WTC11 (cell line): ENCODE data around the gene MYO18A. TPM values are rescaled to one million over a fixed set of nuclear protein-coding genes. Genes with fewer than 3 reads are reported as not detected.
A peak's percentile ranks its signal among the peaks of the same experiment; 100 is the strongest.

Source experiments
- ATAC-seq: fragments of 200-7000 bp; cut with Tn5 transposase; 2 replicates; pipeline ENCODE4 v1.10.0; 2021; ENCODE audit warnings: mild to moderate bottlenecking, moderate library complexity
- CTCF ChIA-PET: fragments of 300-600 bp; sonication (Branson Sonifier 250); formaldehyde crosslinking; loops from one replicate; lab custom pipeline; 2021; ENCODE audit warnings: antibody characterized with exemption; lab: Charles Lee
- POLR2A ChIA-PET: fragments of 350-600 bp; sonication (Branson Sonifier 250); formaldehyde crosslinking; loops from one replicate; lab custom pipeline; 2021; ENCODE audit warnings: antibody characterized with exemption; lab: Charles Lee
- DNase-seq: peaks from one replicate; pipeline ENCODE4 v3.0.0; 2021; ENCODE audit warnings: low spot score
- H3K27ac Mint-ChIP-seq: 2 replicates; pipeline ENCODE4 v1.8.0; 2021; ENCODE audit warnings: mixed read lengths
- H3K27me3 Mint-ChIP-seq: 2 replicates; pipeline ENCODE4 v1.8.0; 2021; ENCODE audit warnings: low read depth, mild to moderate bottlenecking, moderate library complexity, mixed read lengths
- H3K36me3 Mint-ChIP-seq: 2 replicates; pipeline ENCODE4 v1.8.0; 2021; ENCODE audit warnings: mixed read lengths
- H3K4me1 Mint-ChIP-seq: 2 replicates; pipeline ENCODE4 v1.8.0; 2022; ENCODE audit warnings: mixed read lengths
- H3K4me3 Mint-ChIP-seq: 2 replicates; pipeline ENCODE4 v1.8.0; 2021; ENCODE audit warnings: mild to moderate bottlenecking, moderate library complexity, mixed read lengths
- H3K9me3 Mint-ChIP-seq: 2 replicates; pipeline ENCODE4 v1.8.0; 2021; ENCODE audit warnings: mixed read lengths
- AR ChIP-seq: fragments of 250-450 bp; sonication (Bioruptor Pico); IDR thresholded peaks from 2 replicates; pipeline ENCODE4 v1.9.0; 2021; ENCODE audit warnings: mild to moderate bottlenecking
- ATF2 ChIP-seq: sonication (generic); formaldehyde crosslinking; IDR thresholded peaks from 2 replicates; pipeline ENCODE4 v1.8.1; 2022; ENCODE audit warnings: low read depth, missing genetic modification reagents, borderline replicate concordance
- CDX4 ChIP-seq: fragments of 250-450 bp; sonication (Bioruptor Pico); IDR thresholded peaks from 2 replicates; pipeline ENCODE4 v1.9.0; 2021; ENCODE audit warnings: moderate library complexity, mild to moderate bottlenecking, inconsistent platforms, borderline replicate concordance
- E2F4 ChIP-seq: sonication (generic); formaldehyde crosslinking; IDR thresholded peaks from 2 replicates; pipeline ENCODE4 v1.8.1; 2022; ENCODE audit warnings: low read depth, mild to moderate bottlenecking, moderate library complexity, missing genetic modification reagents, borderline replicate concordance
- FOXJ3 ChIP-seq: sonication (generic); formaldehyde crosslinking; IDR thresholded peaks from 2 replicates; pipeline ENCODE4 v1.9.0; 2021; ENCODE audit warnings: missing genetic modification reagents, mild to moderate bottlenecking, borderline replicate concordance
- GTF2I ChIP-seq: fragments of 250-450 bp; sonication (Bioruptor Pico); conservative IDR thresholded peaks from 2 replicates; pipeline ENCODE4 v1.4.0; 2021; ENCODE audit warnings: mild to moderate bottlenecking
- JAZF1 ChIP-seq: fragments of 250-450 bp; sonication (Bioruptor Pico); IDR thresholded peaks from 2 replicates; pipeline ENCODE4 v1.9.0; 2021; ENCODE audit warnings: moderate library complexity, mild to moderate bottlenecking, inconsistent platforms
- MYBL2 ChIP-seq: sonication (generic); formaldehyde crosslinking; IDR thresholded peaks from 2 replicates; pipeline ENCODE4 v1.8.1; 2023; ENCODE audit warnings: mild to moderate bottlenecking, moderate library complexity, missing genetic modification reagents
- NR3C1 ChIP-seq: sonication (generic); formaldehyde crosslinking; conservative IDR thresholded peaks from 2 replicates; pipeline ENCODE4 v1.8.1; 2023; ENCODE audit warnings: low read depth, mild to moderate bottlenecking, missing genetic modification reagents
- PRDM15 ChIP-seq: sonication (generic); formaldehyde crosslinking; IDR thresholded peaks from 2 replicates; pipeline ENCODE4 v1.8.0; 2022; ENCODE audit warnings: missing genetic modification reagents
- PREB ChIP-seq: sonication (generic); formaldehyde crosslinking; IDR thresholded peaks from 2 replicates; pipeline ENCODE4 v1.8.1; 2022; ENCODE audit warnings: mild to moderate bottlenecking, missing genetic modification reagents, moderate library complexity, borderline replicate concordance
- PRRX2 ChIP-seq: fragments of 250-450 bp; sonication (Bioruptor Pico); IDR thresholded peaks from 2 replicates; pipeline ENCODE4 v1.8.0; 2021; ENCODE audit warnings: mild to moderate bottlenecking
- RORB ChIP-seq: fragments of 250-450 bp; sonication (Bioruptor Pico); IDR thresholded peaks from 2 replicates; pipeline ENCODE4 v1.9.0; 2021; ENCODE audit warnings: mild to moderate bottlenecking
- STAT6 ChIP-seq: sonication (generic); formaldehyde crosslinking; conservative IDR thresholded peaks from 2 replicates; pipeline ENCODE4 v1.8.1; 2023; ENCODE audit warnings: mild to moderate bottlenecking, low read depth, missing genetic modification reagents, moderate library complexity
- ZNF281 ChIP-seq: sonication (generic); formaldehyde crosslinking; IDR thresholded peaks from 2 replicates; pipeline ENCODE4 v1.8.0; 2023; ENCODE audit warnings: mild to moderate bottlenecking, missing genetic modification reagents
- ZNF416 ChIP-seq: fragments of 250-450 bp; sonication (Bioruptor Pico); IDR thresholded peaks from 2 replicates; pipeline ENCODE4 v1.9.0; 2021; ENCODE audit warnings: mild to moderate bottlenecking, inconsistent platforms
- ZNF423 ChIP-seq: fragments of 250-450 bp; sonication (Bioruptor Pico); IDR thresholded peaks from 2 replicates; pipeline ENCODE4 v2.1.2; 2022; ENCODE audit warnings: mild to moderate bottlenecking, moderate library complexity
- total RNA-seq: library from RNA; stranded (reverse); gene quantifications from 3 replicates; pipeline ENCODE4 v1.2.3, GENCODE V29; 2021

MYO18A gene
- total RNA-seq, 1 experiment from 2014 or later, result 54.9 TPM

- TF ChIP-seq PRRX2 (CRISPR knock-in tag) (no peak), ATF2 (no peak), RORB (CRISPR knock-in tag) (no peak), PREB (CRISPR knock-in tag) (no peak), STAT6 (CRISPR knock-in tag) (no peak), JAZF1 (no peak), FOXJ3 (no peak), PRDM15 (CRISPR knock-in tag) (no peak), ZNF423 (CRISPR knock-in tag) (no peak), NR3C1 (no peak), CDX4 (CRISPR knock-in tag) (no peak)
Measured at GRCh38 chr17:29108823-29109476, 71.2 kb downstream of the MYO18A start (continued).

- no peak for ATAC-seq
- H3K27ac Mint-ChIP-seq, result peak overlapping the region; percentile 57
- H3K27me3 Mint-ChIP-seq, result no peaks in the 10 kb centered on the region
- H3K9me3 Mint-ChIP-seq, result no peaks in the 10 kb centered on the region
- H3K36me3 Mint-ChIP-seq, result peaks cover 16% of the 10 kb centered on the region
- POLR2A ChIA-PET, result interaction anchor here (0.7 kb wide), 1 partner anchor 21 kb away, joined by 3 read pairs; no protein-coding TSS in a partner anchor
- peaks cover 19% of the 10 kb centered on the region for H3K4me1 Mint-ChIP-seq
- CTCF ChIA-PET, result interaction anchor here (1.2 to 14.7 kb wide), 2 partner anchors 16 to 149 kb away, joined by 5 to 762 read pairs; partner anchors contain the start of gene PHF12
- DNase-seq, result no peak
- H3K4me3 Mint-ChIP-seq, result no peak overlapping the region
- no peak for TF ChIP-seq ZNF416 (CRISPR knock-in tag)
- no peak for TF ChIP-seq AR (CRISPR knock-in tag)
- no peak for TF ChIP-seq GTF2I (CRISPR knock-in tag)
- TF ChIP-seq E2F4 (CRISPR knock-in tag), result no peak
- TF ChIP-seq MYBL2 (CRISPR knock-in tag), result no peak
- TF ChIP-seq ZNF281 (CRISPR knock-in tag), result no peak
- no peak for TF ChIP-seq PRRX2 (CRISPR knock-in tag)
Measured at GRCh38 chr17:29107933-29108822, 72.0 kb downstream of the MYO18A start.
